HPDE6-E6E7 (cell line): ENCODE results near the gene CPNE5.

Experiments used
- DNase-seq: peaks from one replicate; pipeline ENCODE4 v3.0.0; 2011; ENCODE audit warnings: missing footprints; ENCODE audit errors: extremely low spot score

CPNE5 gene

GRCh38 chr6:36857325-36857724, 18.1 kb upstream of the CPNE5 start:
- DNase-seq: no peak

DNA sequence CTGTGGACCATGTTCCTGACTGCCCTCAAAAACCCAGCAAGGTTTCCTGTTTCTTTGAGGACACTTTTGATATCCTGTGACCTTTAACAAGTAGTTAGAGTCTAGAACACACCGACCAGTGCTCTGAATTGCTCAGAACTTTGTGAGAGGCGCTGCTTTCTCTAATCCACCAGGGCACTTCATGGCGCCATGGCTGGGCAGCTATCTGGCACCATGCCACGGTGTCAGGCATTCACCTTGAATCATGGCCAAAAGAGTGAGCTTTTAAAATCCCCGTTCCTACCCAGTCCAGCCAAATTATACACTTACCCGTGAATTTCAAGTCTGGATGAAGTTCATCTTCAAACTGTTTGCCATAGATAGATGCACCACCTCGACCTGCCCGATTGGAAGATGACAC, 17.0 kb upstream of the CPNE5 start:
- DNase-seq: no peak

GRCh38 chr6:36855750-36856149, 16.5 kb upstream of the CPNE5 start:
- DNase-seq: no peak

GRCh38 chr6:36853325-36853724, 14.1 kb upstream of the CPNE5 start:
- peak; percentile 40 for DNase-seq

DNA sequence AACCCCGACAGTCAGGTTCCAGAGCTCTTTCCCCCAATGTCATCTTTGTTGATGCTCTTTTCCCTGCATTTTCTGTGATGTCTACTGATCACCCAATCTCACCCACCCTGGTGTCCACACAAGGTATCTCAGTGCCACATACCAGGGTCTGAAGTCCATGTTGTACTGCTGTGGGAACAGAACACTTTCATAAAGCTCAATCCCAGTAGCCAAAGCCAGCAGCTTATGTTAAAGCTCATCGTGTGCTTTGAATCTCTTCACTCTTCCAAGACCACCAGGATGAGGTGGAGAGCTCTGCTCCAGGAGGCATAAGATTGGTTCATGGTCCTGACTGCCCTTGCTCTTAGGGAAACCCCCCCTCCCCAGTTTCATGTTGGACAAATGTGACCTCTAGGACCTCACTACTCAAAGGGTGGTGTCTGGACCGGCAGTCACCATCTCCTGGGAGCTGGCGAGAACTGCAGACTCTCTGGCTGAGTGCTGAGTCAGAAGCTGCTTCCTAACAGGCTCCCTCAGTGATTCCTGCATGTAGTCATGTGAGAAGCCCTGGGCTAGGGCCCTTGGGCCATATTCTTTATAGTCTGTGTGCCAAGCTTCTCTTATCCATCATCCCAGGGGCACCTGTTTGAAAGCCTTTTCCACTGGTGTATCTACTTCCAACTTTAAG, 13.4 kb upstream of the CPNE5 start:
- peak; percentile 28 for DNase-seq

- no peak for DNase-seq
Measured at GRCh38 chr6:36851626-36852025, 12.4 kb upstream of the CPNE5 start.

DNA sequence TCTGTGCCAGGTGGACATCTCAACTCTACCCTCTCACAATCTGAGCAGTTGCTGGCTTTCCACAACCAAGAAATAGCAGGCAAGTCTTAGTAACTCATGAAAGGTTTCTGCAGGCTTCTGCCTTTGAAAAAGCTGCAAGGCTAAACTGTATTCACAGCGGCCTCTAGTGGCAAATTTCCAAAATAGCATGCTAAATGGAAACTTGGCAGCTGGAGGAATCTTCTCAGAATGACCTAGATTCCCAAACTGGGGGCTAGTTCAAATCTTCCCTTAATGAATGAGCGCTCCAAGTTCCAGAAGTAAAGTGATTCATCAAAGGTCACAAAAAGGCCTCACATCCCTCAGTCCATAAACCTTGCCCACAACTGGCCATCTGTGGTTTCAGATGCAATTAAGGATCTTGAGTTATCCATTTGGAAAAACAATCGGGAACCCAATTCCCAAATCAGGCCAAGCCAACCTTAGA, 11.9 kb upstream of the CPNE5 start:
- DNase-seq: peak; percentile 36

DNA sequence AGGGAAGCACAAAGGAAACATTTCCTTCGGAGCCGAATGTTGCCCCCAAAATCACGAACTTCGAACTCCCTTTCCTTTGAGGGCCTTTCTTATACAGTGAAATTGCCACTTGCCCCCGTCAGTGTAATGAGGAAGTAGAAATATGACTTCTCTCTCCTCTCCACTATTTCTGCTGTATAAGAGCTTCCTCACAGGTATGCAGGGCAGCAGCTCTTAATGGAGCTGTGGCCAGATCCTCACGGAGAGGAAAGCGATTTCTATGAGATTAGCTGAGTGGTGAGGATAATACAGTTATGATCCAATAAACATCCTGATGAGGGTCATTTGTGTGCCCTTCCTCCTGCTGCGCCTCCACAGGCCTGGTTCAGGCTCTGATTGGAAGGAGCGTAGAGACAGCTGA, 10.8 kb upstream of the CPNE5 start:
- no peak for DNase-seq

- no peak for DNase-seq
Measured at GRCh38 chr6:36848658-36849441, 9.6 kb upstream of the CPNE5 start.

GRCh38 chr6:36847991-36848390, 8.7 kb upstream of the CPNE5 start:
- no peak for DNase-seq

DNA sequence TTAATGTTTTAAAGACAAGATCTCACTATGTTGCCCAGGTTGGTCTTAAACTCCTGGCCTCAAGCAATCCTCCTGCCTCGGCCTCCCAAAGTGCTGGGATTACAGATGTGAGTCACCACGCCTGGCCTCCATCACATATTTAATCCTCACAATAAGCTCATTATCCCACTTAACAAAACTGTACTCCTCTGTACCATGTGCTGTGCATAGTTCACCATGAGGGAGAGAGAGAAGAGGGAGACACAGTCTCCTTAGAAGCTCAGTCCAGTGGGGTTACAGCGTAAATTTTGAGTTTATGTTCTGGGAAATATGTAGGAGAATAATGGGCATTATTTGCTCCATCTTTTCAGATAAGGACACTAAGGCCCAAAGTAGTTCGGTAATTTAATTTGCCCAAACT, 7.9 kb upstream of the CPNE5 start:
- no peak for DNase-seq

GRCh38 chr6:36845233-36845632, 6.0 kb upstream of the CPNE5 start:
- no peak for DNase-seq

GRCh38 chr6:36844232-36845170, 5.3 kb upstream of the CPNE5 start:
- no peak for DNase-seq

DNA sequence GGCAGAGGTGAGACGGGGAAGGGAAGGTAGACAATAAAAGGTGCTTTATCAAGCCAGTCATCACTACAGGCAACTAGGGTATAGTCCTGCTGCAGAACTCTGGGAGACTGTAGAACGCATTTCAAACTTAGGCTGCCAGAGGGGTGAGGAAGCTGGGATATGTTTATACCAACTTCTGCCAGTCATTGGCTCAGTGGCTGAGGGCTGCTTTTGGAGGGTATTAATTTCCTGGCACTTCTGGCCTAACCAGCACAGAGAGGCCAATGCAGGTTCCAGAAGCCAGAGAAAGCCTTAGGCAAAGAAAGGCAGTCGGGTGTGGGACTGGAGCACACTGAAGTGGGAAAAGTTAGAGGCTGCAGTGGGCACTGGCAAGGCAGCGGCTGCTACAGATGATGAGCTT, 3.9 kb upstream of the CPNE5 start:
- no peak for DNase-seq

DNA sequence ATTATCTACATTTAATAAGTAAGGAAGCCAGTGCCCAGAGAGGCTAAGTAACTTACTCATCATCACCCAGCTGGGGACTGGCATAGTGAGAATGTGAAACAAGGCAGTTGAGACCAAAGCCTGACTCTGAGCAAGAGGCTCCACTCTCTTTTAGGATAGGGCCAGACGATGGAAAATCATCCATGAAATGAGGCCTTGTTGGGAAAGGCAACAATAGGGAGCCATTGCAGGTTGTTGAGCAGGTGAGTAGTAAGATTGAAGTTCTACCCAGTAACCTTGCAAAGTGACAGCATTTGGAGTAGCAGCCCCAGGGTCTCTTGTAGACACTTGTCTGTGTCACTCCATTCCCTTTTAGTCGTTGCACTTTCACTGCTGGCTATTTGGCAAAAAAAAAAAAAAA, 2.5 kb upstream of the CPNE5 start:
- DNase-seq: no peak

DNA sequence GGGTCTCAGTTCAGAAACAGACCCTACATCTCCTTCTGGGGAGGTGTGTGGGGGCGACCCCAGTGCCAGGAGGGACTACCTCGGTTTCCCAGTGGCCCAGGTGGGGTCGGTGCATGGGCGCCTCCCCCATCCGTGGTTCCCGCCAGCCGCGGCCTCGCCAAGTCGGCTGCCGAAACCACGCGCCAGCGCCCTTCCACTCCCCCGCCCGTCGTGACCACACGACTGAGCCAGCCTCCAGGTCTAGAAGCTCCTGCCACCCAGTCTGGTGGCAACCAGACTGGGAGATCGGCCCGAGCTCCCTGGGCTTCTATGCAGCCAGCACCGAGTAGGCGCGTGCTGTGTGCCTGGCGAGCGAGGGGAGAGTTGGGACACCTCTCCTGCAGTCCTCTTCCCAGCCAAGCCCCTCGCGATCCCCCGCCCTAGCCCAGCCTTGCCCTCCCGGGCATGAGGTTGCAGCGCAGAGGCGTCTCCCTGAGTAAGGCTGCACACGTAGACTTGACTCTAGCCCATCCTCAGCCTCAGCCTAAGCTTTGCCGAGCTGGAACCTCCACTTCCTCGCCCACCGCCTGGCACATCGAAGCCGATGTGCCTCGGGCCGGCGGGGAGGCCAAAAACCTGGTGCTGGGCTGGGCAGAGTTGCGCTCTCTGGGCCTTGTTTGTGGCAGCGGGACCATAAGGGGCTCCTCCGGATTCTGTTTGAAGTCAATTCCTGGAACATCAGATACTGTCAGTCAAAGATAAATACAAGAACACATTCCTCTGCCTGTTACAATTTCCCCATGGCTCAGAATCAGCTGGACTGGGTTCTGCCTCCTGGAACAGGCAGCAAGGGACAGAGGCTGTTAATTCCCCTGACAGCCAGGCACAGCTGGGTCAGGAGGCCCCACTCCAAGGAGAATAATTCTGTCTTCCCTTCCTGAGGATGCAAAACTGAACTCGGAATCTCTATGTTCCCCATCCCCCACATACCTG, 1.5 kb upstream of the CPNE5 start:
- DNase-seq: no peak

- no peak for DNase-seq
Measured at GRCh38 chr6:36839749-36840431, 646 bp upstream of the CPNE5 start.

GRCh38 chr6:36837686-36838085, 1.6 kb downstream of the CPNE5 start:
- DNase-seq: no peak

GRCh38 chr6:36837022-36837339, 2.3 kb downstream of the CPNE5 start:
- DNase-seq: no peak

GRCh38 chr6:36836111-36837021, 2.9 kb downstream of the CPNE5 start:
- no peak for DNase-seq
